Adrenal gland (tissue), 5 donors: ENCODE measurements around the gene S100P.

Experiments
- POLR2A ChIP-seq, 2 donors: fragments of 450-650 bp; IDR thresholded peaks; one replicate each; pipeline ENCODE4 v1.6.1; 2017; ENCODE audit warnings: antibody characterized with exemption in 2 of 2, mild to moderate bottlenecking in 2 of 2, moderate library complexity in 1 of 2
- TF ChIP-seq, protein P1 (sequence below), 6 experiments: fragments of 450-650 bp in 4 of 6; fragments of 200-600 bp in 2 of 6; sonication (generic) in 1 of 6; IDR thresholded peaks; 1 replicate in 5 of 6; 2 replicates in 1 of 6; pipeline versions ENCODE4 v1.5.1 to v1.8.0; 2016 to 2021; ENCODE audit warnings: antibody characterized with exemption in 6 of 6, mild to moderate bottlenecking in 2 of 6, moderate library complexity in 1 of 6
- donor health status: DM: no; HTN: no; CAD: no.

- no peak for TF ChIP-seq POLR2A (IDR thresholded peaks at IDR 0.05)
- TF ChIP-seq, protein P1, sequence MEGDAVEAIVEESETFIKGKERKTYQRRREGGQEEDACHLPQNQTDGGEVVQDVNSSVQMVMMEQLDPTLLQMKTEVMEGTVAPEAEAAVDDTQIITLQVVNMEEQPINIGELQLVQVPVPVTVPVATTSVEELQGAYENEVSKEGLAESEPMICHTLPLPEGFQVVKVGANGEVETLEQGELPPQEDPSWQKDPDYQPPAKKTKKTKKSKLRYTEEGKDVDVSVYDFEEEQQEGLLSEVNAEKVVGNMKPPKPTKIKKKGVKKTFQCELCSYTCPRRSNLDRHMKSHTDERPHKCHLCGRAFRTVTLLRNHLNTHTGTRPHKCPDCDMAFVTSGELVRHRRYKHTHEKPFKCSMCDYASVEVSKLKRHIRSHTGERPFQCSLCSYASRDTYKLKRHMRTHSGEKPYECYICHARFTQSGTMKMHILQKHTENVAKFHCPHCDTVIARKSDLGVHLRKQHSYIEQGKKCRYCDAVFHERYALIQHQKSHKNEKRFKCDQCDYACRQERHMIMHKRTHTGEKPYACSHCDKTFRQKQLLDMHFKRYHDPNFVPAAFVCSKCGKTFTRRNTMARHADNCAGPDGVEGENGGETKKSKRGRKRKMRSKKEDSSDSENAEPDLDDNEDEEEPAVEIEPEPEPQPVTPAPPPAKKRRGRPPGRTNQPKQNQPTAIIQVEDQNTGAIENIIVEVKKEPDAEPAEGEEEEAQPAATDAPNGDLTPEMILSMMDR (IDR thresholded peaks at IDR 0.05), result no peak
These were observed 12.0 kb downstream of the S100P start for GRCh38 chr4:6705646-6706045.
